Measurements from ENCODE around the gene HIVEP1.

HIVEP1 gene

DNA sequence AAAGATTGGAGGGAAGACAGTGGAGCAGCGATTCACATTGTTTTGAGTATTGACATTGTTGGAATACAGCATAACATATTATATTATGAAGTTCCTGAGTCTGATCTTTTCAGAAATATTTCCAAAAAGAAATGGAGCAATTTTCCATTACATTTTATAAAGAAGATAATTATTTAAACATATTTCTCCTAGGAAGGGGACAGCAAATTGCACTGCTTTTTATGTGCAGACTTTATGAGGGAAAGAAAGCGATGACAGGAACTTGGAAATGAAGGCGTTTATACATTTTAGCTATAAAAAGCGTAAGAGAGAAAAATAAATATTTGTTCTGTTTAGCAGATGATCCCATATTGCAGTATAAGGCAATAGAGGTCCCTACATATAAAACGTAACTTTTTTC lies 161.1 kb downstream of the HIVEP1 start:
- ATAC-seq = no peak
- TF ChIP-seq ARNTL (CRISPR knock-in tag; IDR thresholded peaks at IDR 0.05; ENCODE audit: borderline replicate concordance, low read depth) (no peak), OSR1 (CRISPR knock-in tag; IDR thresholded peaks at IDR 0.05) (no peak), PPARA (CRISPR knock-in tag; IDR thresholded peaks at IDR 0.05; ENCODE audit: borderline replicate concordance) (no peak), PATZ1 (CRISPR knock-in tag; IDR thresholded peaks at IDR 0.05; ENCODE audit: borderline replicate concordance) (no peak), CREB5 (CRISPR knock-in tag; IDR thresholded peaks at IDR 0.05; ENCODE audit: low read depth) (no peak), ESRRG (CRISPR knock-in tag; IDR thresholded peaks at IDR 0.05) (no peak), ZNF70 (CRISPR knock-in tag; IDR thresholded peaks at IDR 0.05) (no peak), ZNF8 (CRISPR knock-in tag; IDR thresholded peaks at IDR 0.05) (no peak), GLIS3 (CRISPR knock-in tag; IDR thresholded peaks at IDR 0.05) (no peak), ZNF565 (CRISPR knock-in tag; conservative IDR thresholded peaks at IDR 0.05; ENCODE audit: low read depth) (no peak), ZFP3 (CRISPR knock-in tag; IDR thresholded peaks at IDR 0.05) (no peak)

DNA sequence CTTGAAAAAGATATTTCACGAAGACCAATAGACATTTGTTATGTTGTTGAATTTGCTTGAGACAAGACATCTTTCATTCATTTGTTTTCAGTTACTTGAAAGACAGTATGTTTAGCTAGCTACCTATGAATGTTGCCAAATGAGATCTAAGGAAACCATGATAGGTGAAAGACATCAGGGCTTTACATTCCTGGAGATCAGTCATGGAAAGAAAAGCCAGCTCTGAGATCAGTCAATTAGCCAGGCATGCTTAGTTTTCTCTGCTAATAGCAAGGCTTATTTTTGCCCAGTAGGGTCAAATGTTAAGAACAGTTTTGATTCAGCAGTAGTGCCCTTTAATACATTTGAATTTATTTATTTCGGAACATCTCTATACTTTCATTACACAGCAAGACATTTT lies 161.5 kb downstream of the HIVEP1 start:
- no peak for ATAC-seq
- TF ChIP-seq PATZ1 (CRISPR knock-in tag; IDR thresholded peaks at IDR 0.05; ENCODE audit: borderline replicate concordance) (no peak), GLIS3 (CRISPR knock-in tag; IDR thresholded peaks at IDR 0.05) (no peak)
- TF ChIP-seq, protein P1, sequence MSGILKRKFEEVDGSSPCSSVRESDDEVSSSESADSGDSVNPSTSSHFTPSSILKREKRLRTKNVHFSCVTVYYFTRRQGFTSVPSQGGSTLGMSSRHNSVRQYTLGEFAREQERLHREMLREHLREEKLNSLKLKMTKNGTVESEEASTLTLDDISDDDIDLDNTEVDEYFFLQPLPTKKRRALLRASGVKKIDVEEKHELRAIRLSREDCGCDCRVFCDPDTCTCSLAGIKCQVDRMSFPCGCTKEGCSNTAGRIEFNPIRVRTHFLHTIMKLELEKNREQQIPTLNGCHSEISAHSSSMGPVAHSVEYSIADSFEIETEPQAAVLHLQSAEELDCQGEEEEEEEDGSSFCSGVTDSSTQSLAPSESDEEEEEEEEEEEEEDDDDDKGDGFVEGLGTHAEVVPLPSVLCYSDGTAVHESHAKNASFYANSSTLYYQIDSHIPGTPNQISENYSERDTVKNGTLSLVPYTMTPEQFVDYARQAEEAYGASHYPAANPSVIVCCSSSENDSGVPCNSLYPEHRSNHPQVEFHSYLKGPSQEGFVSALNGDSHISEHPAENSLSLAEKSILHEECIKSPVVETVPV (CRISPR knock-in tag; IDR thresholded peaks at IDR 0.05) = no peak

GRCh38 chr6:12174878-12175277 lies 162.8 kb downstream of the HIVEP1 start:
- ATAC-seq = no peak
- no peak for TF ChIP-seq CSDC2 (CRISPR knock-in tag; IDR thresholded peaks at IDR 0.05)
- no peak for TF ChIP-seq SNAI2 (CRISPR knock-in tag; IDR thresholded peaks at IDR 0.05)
- no peak for TF ChIP-seq BACH2 (CRISPR knock-in tag; IDR thresholded peaks at IDR 0.05; ENCODE audit: borderline replicate concordance)
- no peak for TF ChIP-seq ESRRG (CRISPR knock-in tag; IDR thresholded peaks at IDR 0.05)
- no peak for TF ChIP-seq PATZ1 (CRISPR knock-in tag; IDR thresholded peaks at IDR 0.05; ENCODE audit: borderline replicate concordance)

- ATAC-seq = no peak
- TF ChIP-seq ZNF565 (CRISPR knock-in tag; conservative IDR thresholded peaks at IDR 0.05; ENCODE audit: low read depth) = no peak
- no peak for TF ChIP-seq ZNF70 (CRISPR knock-in tag; IDR thresholded peaks at IDR 0.05)
- TF ChIP-seq, protein P2, sequence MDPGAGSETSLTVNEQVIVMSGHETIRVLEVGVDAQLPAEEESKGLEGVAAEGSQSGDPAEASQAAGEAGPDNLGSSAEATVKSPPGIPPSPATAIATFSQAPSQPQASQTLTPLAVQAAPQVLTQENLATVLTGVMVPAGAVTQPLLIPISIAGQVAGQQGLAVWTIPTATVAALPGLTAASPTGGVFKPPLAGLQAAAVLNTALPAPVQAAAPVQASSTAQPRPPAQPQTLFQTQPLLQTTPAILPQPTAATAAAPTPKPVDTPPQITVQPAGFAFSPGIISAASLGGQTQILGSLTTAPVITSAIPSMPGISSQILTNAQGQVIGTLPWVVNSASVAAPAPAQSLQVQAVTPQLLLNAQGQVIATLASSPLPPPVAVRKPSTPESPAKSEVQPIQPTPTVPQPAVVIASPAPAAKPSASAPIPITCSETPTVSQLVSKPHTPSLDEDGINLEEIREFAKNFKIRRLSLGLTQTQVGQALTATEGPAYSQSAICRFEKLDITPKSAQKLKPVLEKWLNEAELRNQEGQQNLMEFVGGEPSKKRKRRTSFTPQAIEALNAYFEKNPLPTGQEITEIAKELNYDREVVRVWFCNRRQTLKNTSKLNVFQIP (CRISPR knock-in tag; IDR thresholded peaks at IDR 0.05; ENCODE audit: borderline replicate concordance, low read depth) = no peak
- TF ChIP-seq ZC3H10 (CRISPR knock-in tag; IDR thresholded peaks at IDR 0.05) = no peak
Observed at GRCh38 chr6:12175626-12176025, 163.5 kb downstream of the HIVEP1 start.
